Heart left ventricle (tissue), 16 donors: ENCODE measurements around the gene MYH14. TPM values are rescaled to one million over a fixed set of nuclear protein-coding genes. Genes with fewer than 3 reads are reported as not detected.

Experiments used
- ATAC-seq, 4 donors: fragments of 200-7000 bp; cut with Tn5 transposase; one replicate each; pipeline ENCODE4 v1.9.1; 2020 to 2022; ENCODE audit warnings: moderate library complexity in 4 of 4, mild to moderate bottlenecking in 3 of 4, moderate number of reproducible peaks in 1 of 4
- DNase-seq, 5 donors: peaks; one replicate each; pipeline ENCODE4 v3.0.0-alpha.2; 2020
- H3K27ac ChIP-seq, 12 donors: fragments of 200-600 bp; sonication (generic) in 4 of 12; one replicate each; pipeline versions ENCODE4 v1.5.0 to v1.8.0; 2016 to 2022; ENCODE audit warnings: mild to moderate bottlenecking in 2 of 12
- H3K27me3 ChIP-seq, 9 donors: fragments of 200-600 bp; sonication (generic) in 2 of 9; one replicate each; pipeline versions ENCODE4 v1.5.1 to v1.8.0; 2016 to 2022; ENCODE audit warnings: mild to moderate bottlenecking in 3 of 9
- H3K36me3 ChIP-seq, 9 donors: fragments of 200-600 bp; sonication (generic) in 2 of 9; one replicate each; pipeline versions ENCODE4 v1.5.0 to v1.8.0; 2018 to 2022; ENCODE audit warnings: mild to moderate bottlenecking in 2 of 9
- H3K4me1 ChIP-seq, 12 donors: fragments of 200-600 bp; sonication (generic) in 4 of 12; one replicate each; pipeline versions ENCODE4 v1.5.0 to v1.8.0; 2016 to 2022; ENCODE audit warnings: mild to moderate bottlenecking in 3 of 12
- H3K4me3 ChIP-seq, 12 donors: fragments of 200-600 bp; sonication (generic) in 4 of 12; one replicate each; pipeline versions ENCODE4 v1.5.0 to v1.8.0; 2017 to 2022; ENCODE audit warnings: mild to moderate bottlenecking in 9 of 12, moderate library complexity in 4 of 12
- H3K9me3 ChIP-seq, 12 donors: fragments of 200-600 bp; sonication (generic) in 4 of 12; one replicate each; pipeline versions ENCODE4 v1.5.0 to v1.8.0; 2016 to 2022; ENCODE audit warnings: mild to moderate bottlenecking in 1 of 12
- POLR2A ChIP-seq, 2 donors: fragments of 450-650 bp; IDR thresholded peaks; one replicate each; pipeline ENCODE4 v1.6.1; 2017; ENCODE audit warnings: antibody characterized with exemption in 2 of 2, mild to moderate bottlenecking in 2 of 2, moderate library complexity in 2 of 2
- whole genome bisulfite sequencing, 4 donors: extraction: QIAGEN DNeasy Blood & Tissue Kit in 2 of 4; methylation state at CpG; one replicate each; pipeline versions ENCODE4 v1.1.5 to v1.1.7; 2013 to 2018; 5-methylcytosine and 5-hydroxymethylcytosine counted together
- intact Hi-C, 10 donors: fragments of 100-400 bp; cut with DNase I; formaldehyde crosslinking; loops; one replicate each; pipeline versions ENCODE4 v1.11.1 to v1.14.2; 2022
- polyA plus RNA-seq, 2 donors: library from polyadenylated mRNA; stranded (reverse); fragments of 200-250 nt; gene quantifications; one replicate each; pipeline ENCODE4 v1.2.3, GENCODE V29; 2013
- total RNA-seq, 9 donors: library from RNA; depleted of rRNA in 2 of 9; stranded (reverse); fragments of >200 nt in 2 of 9; fragmentation: NEBNext Ultra II Directional in 3 of 9; extraction: Animal tissue kit (Norgen Biotek cat#: 25700) in 3 of 9; gene quantifications; one replicate each; pipeline versions ENCODE4 v1.1.0 to v1.2.4, GENCODE V29; 2016 to 2023
- TF ChIP-seq, protein P1 (sequence below), 12 donors: fragments of 200-600 bp; sonication (generic) in 4 of 12; IDR thresholded peaks; one replicate each; pipeline versions ENCODE4 v1.5.0 to v1.8.0; 2018 to 2022; ENCODE audit warnings: antibody characterized with exemption in 12 of 12, mild to moderate bottlenecking in 5 of 12
- donor health status: ischemic (EF 13 %, LVEDD 7.1; RV severe dilation, severe dysfunction).
- donor health status: healthy with polysubstance abuse.
- donor health status: DM: no; HTN: yes; CAD: no.
- donor health status: DM: no; HTN: no; CAD: no.
- donor health status: ischemic (EF 25% LVEDD 6.9; RV normal size, moderate dysfunction).
- donor health status: ischemic (EF 25% LVEDD 5.7; RV mildly dilated, moderate dysfunction).
- donor health status: healthy.
- donor health status: DM: yes; HTN: yes; CAD: no.
- donor health status: ischemic (EF 35%, LVEDD 5.7; RV mildly dilated, moderate dysfunction).
- donor health status: nonischemic (EF 11% LVEDD 7.7; RV severe dilation, severe dysfunction).
- donor health status: DM: yes; HTN: yes; CAD: no.
- donor health status: PGD.
- donor health status: ischemic (EF 29% LVEDD 5.4; RV normal size, mild dysfunction).
- donor health status: nonischemic (EF 23%, LVEDD 6.1; RV moderate dilation, normal function).

The MYH14 gene
- total and polyA plus RNA-seq, 11 donors, result 45.8 to 132 (median 90.5) TPM

DNA sequence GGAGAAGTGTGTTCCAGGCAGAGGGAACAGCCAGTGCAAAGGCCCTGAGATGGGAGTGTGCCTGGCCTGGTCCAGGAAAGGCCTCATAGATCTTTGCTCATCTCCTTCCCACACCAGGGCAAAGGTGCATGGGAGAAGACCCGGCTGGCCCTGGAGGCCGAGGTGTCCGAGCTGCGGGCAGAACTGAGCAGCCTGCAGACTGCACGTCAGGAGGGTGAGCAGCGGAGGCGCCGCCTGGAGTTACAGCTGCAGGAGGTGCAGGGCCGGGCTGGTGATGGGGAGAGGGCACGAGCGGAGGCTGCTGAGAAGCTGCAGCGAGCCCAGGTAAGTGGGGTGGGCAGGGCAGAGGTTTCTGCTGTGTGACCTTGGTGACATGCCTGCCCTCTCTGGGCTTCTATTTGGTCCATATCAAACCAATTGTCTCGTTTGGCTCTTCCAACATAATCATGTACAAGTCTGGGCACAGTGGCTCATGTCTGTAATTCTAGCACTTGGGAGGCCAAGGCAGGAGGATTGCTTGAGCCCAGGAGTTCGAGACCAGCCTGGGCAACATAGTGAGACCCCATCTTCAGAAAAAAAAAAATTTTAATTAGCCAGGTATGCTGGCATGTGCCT lies 74.7 kb downstream of the MYH14 start:
- Histone ChIP-seq H3K4me1 (no peaks in the 10 kb centered on the region), H3K27ac (no peak overlapping the region), H3K9me3 (no peaks in the 10 kb centered on the region), H3K4me3 (no peak overlapping the region), H3K27me3 (no peaks in the 10 kb centered on the region), H3K36me3 (peaks cover 0 to 68% (median 8%) of the 10 kb centered on the region in 9 donors)
- intact Hi-C loops, result no loop called here
- no peak for TF ChIP-seq POLR2A (IDR thresholded peaks at IDR 0.05)
- TF ChIP-seq, protein P1, sequence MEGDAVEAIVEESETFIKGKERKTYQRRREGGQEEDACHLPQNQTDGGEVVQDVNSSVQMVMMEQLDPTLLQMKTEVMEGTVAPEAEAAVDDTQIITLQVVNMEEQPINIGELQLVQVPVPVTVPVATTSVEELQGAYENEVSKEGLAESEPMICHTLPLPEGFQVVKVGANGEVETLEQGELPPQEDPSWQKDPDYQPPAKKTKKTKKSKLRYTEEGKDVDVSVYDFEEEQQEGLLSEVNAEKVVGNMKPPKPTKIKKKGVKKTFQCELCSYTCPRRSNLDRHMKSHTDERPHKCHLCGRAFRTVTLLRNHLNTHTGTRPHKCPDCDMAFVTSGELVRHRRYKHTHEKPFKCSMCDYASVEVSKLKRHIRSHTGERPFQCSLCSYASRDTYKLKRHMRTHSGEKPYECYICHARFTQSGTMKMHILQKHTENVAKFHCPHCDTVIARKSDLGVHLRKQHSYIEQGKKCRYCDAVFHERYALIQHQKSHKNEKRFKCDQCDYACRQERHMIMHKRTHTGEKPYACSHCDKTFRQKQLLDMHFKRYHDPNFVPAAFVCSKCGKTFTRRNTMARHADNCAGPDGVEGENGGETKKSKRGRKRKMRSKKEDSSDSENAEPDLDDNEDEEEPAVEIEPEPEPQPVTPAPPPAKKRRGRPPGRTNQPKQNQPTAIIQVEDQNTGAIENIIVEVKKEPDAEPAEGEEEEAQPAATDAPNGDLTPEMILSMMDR (IDR thresholded peaks at IDR 0.05), result no peak
- ATAC-seq, result no peak
- 87 to 88% (median 88%) methylated on average over 14 of the region's 14 CpGs for WGBS, 4 donors
- no peak for DNase-seq

- ATAC-seq (peak in 1 of 4 donors; percentile 34), DNase-seq (no peak)
- H3K27ac ChIP-seq, result no peak overlapping the region
- intact Hi-C loops, result no loop called here
- no peaks in the 10 kb centered on the region for H3K27me3 ChIP-seq
- TF ChIP-seq, protein P1 (IDR thresholded peaks at IDR 0.05), result no peak
- no peak for TF ChIP-seq POLR2A (IDR thresholded peaks at IDR 0.05)
- no peaks in the 10 kb centered on the region for H3K4me1 ChIP-seq
- H3K9me3 ChIP-seq, result peaks cover 0 to 6% (median 0%) of the 10 kb centered on the region in 12 donors
- H3K4me3 ChIP-seq, result no peak overlapping the region
- H3K36me3 ChIP-seq, result peaks cover 0 to 73% (median 9%) of the 10 kb centered on the region in 9 donors
- 77 to 87% (median 85%) methylated on average over 11 to 14 of the region's 14 CpGs for WGBS, 4 donors
These were observed 76.7 kb downstream of the MYH14 start for GRCh38 chr19:50280074-50280473.

DNA sequence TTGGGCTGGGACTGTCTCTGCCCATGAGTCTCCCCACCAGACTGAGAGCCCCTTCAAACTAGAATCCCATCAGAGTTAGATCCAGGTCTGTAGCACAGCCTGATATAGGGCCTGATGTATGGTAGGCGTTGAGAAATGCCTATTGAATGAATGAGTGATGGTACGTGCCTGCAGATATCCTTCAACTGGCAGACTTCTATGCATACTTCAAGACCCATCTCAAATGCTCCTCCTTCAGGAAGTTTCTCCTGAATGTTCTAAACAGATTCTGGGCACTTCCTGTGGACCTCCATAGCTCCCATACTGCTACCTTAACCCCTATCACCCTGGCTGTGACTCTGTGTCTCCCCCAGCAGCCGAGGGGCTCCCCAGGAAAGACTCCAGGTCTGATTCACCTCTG lies 77.6 kb downstream of the MYH14 start:
- peaks cover 0 to 15% (median 5%) of the 10 kb centered on the region in 12 donors for H3K9me3 ChIP-seq
- no peaks in the 10 kb centered on the region for H3K4me1 ChIP-seq
- intact Hi-C loops, result no loop called here
- DNase-seq (no peak), ATAC-seq (no peak)
- no peak overlapping the region for H3K27ac ChIP-seq
- H3K27me3 ChIP-seq, result no peaks in the 10 kb centered on the region
- 62 to 81% (median 66%) methylated on average over 3 of the region's 3 CpGs for WGBS, 4 donors
- H3K36me3 ChIP-seq, result peaks cover 0 to 75% (median 10%) of the 10 kb centered on the region in 9 donors
- TF ChIP-seq, protein P1 (IDR thresholded peaks at IDR 0.05), result no peak
- TF ChIP-seq POLR2A (IDR thresholded peaks at IDR 0.05), result no peak
- H3K4me3 ChIP-seq, result no peak overlapping the region

DNA sequence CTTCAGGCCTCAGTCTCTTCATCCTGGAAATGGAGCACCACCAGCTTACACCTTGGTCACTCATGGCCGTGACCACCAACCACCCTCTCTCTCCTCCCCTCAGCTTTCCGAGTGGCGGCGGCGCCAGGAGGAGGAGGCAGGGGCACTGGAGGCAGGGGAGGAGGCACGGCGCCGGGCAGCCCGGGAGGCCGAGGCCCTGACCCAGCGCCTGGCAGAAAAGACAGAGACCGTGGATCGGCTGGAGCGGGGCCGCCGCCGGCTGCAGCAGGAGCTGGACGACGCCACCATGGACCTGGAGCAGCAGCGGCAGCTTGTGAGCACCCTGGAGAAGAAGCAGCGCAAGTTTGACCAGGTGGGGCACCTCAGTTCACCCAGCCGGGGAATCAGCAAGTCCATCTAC lies 78.1 kb downstream of the MYH14 start:
- ATAC-seq (peak in 1 of 4 donors; percentile 31), DNase-seq (no peak)
- Histone ChIP-seq H3K9me3 (peaks cover 0 to 20% (median 8%) of the 10 kb centered on the region in 12 donors), H3K27me3 (no peaks in the 10 kb centered on the region), H3K4me1 (no peaks in the 10 kb centered on the region), H3K27ac (no peak overlapping the region), H3K36me3 (peaks cover 0 to 73% (median 10%) of the 10 kb centered on the region in 9 donors), H3K4me3 (no peak overlapping the region)
- TF ChIP-seq POLR2A (IDR thresholded peaks at IDR 0.05), result no peak
- TF ChIP-seq, protein P1 (IDR thresholded peaks at IDR 0.05), result no peak
- intact Hi-C loops, result no loop called here
- WGBS, 4 donors, result 90 to 94% (median 91%) methylated on average over 18 to 22 of the region's 22 CpGs
